C4-2B (cell line): ENCODE measurements around the gene CIART.

Source experiments
- H3K27ac ChIP-seq: fragments of 450-650 bp; 2 replicates; pipeline ENCODE4 v1.5.1; 2017
- ZFX ChIP-seq: fragments of 450-650 bp; IDR thresholded peaks from 2 replicates; pipeline ENCODE4 v1.6.1; 2017
- TF ChIP-seq, protein P1 (sequence below): fragments of 450-650 bp; conservative IDR thresholded peaks from 2 replicates; pipeline ENCODE4 v1.5.1; 2017; ENCODE audit warnings: mild to moderate bottlenecking

CIART gene

DNA sequence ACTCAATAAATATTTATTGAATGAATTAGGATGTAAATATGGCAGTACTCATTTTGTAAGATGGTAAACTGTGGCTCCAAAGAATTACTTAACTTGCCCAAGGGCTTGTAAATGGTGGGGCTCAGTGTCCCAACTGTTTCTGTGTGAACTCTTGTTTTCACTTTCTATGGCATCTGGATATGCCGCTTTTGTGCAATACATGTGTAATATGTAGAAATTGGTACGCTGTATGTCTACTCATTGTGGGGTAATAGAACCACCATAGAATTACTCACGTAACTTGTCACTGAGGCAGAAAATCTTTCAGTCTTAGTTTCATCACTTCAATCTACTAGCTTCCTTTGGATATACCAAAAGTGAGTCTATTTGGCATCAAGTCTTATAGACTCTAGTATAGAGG is 40.0 kb downstream of the CIART start:
- H3K27ac ChIP-seq, result no peak overlapping the region; the same call in 1 of the 2 replicates

DNA sequence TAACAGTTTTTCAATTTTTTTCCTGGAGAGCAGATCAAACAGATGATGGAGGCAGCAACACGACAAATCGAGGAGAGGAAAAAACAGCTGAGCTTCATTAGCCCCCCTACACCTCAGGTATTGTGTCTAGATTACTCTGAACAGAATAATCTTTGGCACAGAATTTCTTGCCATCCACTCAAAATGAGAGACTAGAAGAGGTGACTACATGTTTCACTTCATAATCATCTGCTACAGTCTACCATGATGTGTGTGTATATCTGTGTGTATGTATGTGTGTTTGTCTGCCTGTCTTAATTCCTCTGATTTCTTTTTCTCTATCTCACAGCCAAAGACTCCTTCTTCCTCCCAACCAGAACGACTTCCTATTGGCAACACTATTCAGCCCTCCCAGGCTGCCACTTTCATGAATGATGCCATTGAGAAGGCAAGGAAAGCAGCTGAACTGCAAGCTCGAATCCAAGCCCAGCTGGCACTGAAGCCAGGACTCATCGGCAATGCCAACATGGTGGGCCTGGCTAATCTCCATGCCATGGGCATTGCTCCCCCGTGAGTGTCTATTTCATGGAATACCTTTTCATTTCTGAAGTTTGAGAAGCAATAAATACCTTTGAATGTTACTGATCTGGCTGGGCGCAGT is 50.4 kb downstream of the CIART start:
- TF ChIP-seq, protein P1, sequence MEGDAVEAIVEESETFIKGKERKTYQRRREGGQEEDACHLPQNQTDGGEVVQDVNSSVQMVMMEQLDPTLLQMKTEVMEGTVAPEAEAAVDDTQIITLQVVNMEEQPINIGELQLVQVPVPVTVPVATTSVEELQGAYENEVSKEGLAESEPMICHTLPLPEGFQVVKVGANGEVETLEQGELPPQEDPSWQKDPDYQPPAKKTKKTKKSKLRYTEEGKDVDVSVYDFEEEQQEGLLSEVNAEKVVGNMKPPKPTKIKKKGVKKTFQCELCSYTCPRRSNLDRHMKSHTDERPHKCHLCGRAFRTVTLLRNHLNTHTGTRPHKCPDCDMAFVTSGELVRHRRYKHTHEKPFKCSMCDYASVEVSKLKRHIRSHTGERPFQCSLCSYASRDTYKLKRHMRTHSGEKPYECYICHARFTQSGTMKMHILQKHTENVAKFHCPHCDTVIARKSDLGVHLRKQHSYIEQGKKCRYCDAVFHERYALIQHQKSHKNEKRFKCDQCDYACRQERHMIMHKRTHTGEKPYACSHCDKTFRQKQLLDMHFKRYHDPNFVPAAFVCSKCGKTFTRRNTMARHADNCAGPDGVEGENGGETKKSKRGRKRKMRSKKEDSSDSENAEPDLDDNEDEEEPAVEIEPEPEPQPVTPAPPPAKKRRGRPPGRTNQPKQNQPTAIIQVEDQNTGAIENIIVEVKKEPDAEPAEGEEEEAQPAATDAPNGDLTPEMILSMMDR, result no peak
- no peak for TF ChIP-seq ZFX
- H3K27ac ChIP-seq, result no peak overlapping the region

More for the DNA sequence above, 40.0 kb downstream of the CIART start:
- TF ChIP-seq, protein P1, result no peak
- no peak for TF ChIP-seq ZFX
